Measurements from ENCODE around the gene EPHB1.

DNA sequence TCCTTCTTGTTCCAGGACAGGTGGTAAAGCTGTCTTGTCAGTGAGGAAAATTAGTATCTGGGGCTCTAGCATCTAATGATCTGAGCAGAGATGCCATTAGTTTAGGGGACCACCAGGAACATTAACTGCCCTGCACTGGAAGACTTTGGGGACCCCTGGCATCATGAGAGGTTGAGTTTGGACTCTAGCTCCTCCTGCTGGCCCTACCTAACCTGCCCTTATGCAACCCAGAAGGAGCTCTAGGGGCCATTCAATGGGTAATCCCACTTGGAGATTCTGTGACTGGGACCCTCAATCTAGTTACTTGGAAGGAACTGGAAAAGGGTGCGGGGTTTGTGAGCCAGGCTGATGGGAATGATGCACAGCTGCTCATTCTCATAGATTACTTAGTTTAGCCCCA, 451.0 kb downstream of the EPHB1 start:
- TF ChIP-seq YY1 (IDR thresholded peaks at IDR 0.05; ENCODE audit: insufficient read depth, insufficient read length), result no peak
- no peak for TF ChIP-seq ZNF274 (IDR thresholded peaks at IDR 0.05; ENCODE audit: low read depth, low read length)
- TF ChIP-seq SUZ12 (IDR thresholded peaks at IDR 0.05; ENCODE audit: extremely low read depth, insufficient read depth, insufficient read length), result no peak

Measured in NT2/D1 (cell line).